ENCODE measurements around the gene JAKMIP1.
"Not testable (repeated sequence)": the region's sequence is repeated elsewhere in the genome, so short reads cannot be mapped to it uniquely, and the experiment has no call there.

JAKMIP1 gene

DNA sequence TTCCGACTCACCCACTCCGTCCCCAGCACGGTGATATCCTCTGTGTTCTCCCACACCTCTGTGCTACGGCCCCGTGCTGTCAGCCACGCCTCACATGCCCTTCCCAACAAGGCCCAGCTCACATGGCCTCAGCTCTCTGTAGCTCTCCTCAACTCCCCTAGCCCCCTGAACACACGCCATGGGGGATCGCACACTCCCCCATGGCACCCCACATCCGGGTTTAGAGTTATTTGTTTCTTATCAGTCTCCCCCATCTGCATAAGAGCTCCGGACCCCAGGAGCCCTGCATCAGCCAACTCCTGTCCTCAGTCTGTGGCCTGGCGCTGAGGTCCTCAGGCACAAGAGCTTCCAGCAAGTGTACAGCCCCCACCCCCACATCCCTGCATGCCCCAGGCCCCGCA lies 189.1 kb downstream of the JAKMIP1 start:
- in situ Hi-C loops (cut with HindIII; ENCODE audit: low pct_unique_long_range_greater_than_20kb, low sequenced_read_pairs), result no loop called here
- TF ChIP-seq JUND (IDR thresholded peaks at IDR 0.05; ENCODE audit: low read depth), result no peak
- no peak for DNase-seq (ENCODE audit: low read depth in 1 of 2, low spot score in 1 of 2)

GRCh38 chr4:6010789-6011188 lies 189.6 kb downstream of the JAKMIP1 start:
- no peak for TF ChIP-seq JUND (IDR thresholded peaks at IDR 0.05; ENCODE audit: low read depth)
- in situ Hi-C loops (cut with HindIII; ENCODE audit: low pct_unique_long_range_greater_than_20kb, low sequenced_read_pairs), result no loop called here
- no peak for DNase-seq (ENCODE audit: low read depth in 1 of 2, low spot score in 1 of 2)

- in situ Hi-C loops (cut with HindIII; ENCODE audit: low pct_unique_long_range_greater_than_20kb, low sequenced_read_pairs), result no loop called here
- DNase-seq (ENCODE audit: low read depth in 1 of 2, low spot score in 1 of 2), result no peak
- no peak for TF ChIP-seq JUND (IDR thresholded peaks at IDR 0.05; ENCODE audit: low read depth)
Observed at GRCh38 chr4:6009452-6009851, 190.9 kb downstream of the JAKMIP1 start.

- TF ChIP-seq JUND (IDR thresholded peaks at IDR 0.05; ENCODE audit: low read depth), result no peak
- in situ Hi-C loops (cut with HindIII; ENCODE audit: low pct_unique_long_range_greater_than_20kb, low sequenced_read_pairs), result no loop called here
- no peak for DNase-seq (ENCODE audit: low read depth in 1 of 2, low spot score in 1 of 2)
Observed at GRCh38 chr4:6008766-6009385, 191.5 kb downstream of the JAKMIP1 start.

DNA sequence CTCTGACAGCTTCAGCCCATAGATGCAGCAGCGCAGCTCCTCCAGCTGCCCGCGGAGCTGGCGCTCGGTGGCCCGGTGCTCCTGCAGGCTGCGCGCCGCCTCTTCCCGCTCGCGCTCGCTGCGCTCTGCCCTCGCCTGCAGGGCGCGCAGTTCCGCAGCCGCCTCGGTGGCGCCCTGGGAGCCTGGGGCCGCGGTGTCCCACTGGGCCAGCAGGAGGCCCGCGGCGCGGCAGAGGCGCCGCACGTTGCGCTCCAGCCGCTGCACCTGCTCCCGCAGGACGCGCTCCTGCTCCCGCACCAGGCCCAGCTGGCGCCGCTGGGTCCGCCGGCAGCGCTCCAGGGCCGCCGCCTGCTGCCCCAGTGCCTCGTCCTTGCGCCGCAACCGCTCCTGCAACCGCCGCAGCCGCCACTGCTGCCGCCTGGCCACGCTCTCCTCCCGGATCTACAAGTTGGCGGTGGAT lies 192.2 kb downstream of the JAKMIP1 start:
- peak; percentile 64 to 70 for DNase-seq (ENCODE audit: low read depth in 1 of 2, low spot score in 1 of 2)
- no peak for TF ChIP-seq JUND (IDR thresholded peaks at IDR 0.05; ENCODE audit: low read depth)
- in situ Hi-C loops (cut with HindIII; ENCODE audit: low pct_unique_long_range_greater_than_20kb, low sequenced_read_pairs), result no loop called here

DNA sequence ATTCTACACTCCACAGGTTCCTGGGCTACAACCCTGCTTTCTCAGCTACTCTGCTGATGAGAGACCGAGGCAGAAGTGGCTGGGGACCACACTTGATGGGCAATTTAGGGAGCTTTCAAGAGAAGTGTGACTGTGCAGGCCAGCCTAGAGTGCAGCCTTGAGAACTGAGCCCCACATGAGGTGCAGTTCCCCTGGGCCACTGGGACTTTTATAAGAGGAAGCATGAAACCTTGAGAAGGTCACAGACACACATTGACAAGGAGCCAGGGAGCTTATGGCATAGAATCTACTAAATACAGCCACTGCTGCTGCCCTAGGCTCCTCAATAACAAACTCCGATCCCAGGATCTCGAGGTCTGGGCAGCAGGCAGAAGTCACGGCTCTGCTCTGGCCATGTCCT lies 195.2 kb downstream of the JAKMIP1 start:
- TF ChIP-seq JUND (IDR thresholded peaks at IDR 0.05; ENCODE audit: low read depth), result no peak
- no peak for DNase-seq (ENCODE audit: low read depth in 1 of 2, low spot score in 1 of 2)
- in situ Hi-C loops (cut with HindIII; ENCODE audit: low pct_unique_long_range_greater_than_20kb, low sequenced_read_pairs), result no loop called here

GRCh38 chr4:6003485-6003884 lies 196.9 kb downstream of the JAKMIP1 start:
- DNase-seq (ENCODE audit: low read depth in 1 of 2, low spot score in 1 of 2); in situ Hi-C loops (cut with HindIII; ENCODE audit: low pct_unique_long_range_greater_than_20kb, low sequenced_read_pairs): not testable (repeated sequence)

DNA sequence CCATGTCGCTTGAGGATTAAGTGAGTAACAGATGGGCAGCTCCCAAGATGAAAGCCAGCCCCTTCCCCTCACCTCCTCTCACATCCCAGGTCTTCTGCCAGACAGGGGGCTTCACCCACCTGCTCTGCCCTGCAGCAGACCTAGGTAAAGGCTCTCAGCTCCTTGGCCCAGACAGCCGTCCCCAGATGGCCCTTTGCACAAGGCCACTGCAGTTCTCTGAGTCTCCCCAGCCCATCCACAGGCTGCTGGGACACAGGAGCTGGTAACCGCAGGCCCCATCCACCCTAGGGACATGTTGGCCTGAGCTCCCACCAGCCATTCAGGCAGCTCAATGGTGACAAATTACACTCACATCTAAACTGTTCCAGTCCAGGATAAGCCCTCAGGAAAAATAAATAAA lies 197.4 kb downstream of the JAKMIP1 start:
- TF ChIP-seq JUND (IDR thresholded peaks at IDR 0.05; ENCODE audit: low read depth), result no peak

GRCh38 chr4:6002492-6002833 lies 197.9 kb downstream of the JAKMIP1 start:
- DNase-seq (ENCODE audit: low read depth in 1 of 2, low spot score in 1 of 2), result no peak
- TF ChIP-seq JUND (IDR thresholded peaks at IDR 0.05; ENCODE audit: low read depth), result no peak
- in situ Hi-C loops (cut with HindIII; ENCODE audit: low pct_unique_long_range_greater_than_20kb, low sequenced_read_pairs), result no loop called here

More for the DNA sequence above, 197.4 kb downstream of the JAKMIP1 start:
- in situ Hi-C loops (cut with HindIII; ENCODE audit: low pct_unique_long_range_greater_than_20kb, low sequenced_read_pairs), result no loop called here
- no peak for DNase-seq (ENCODE audit: low read depth in 1 of 2, low spot score in 1 of 2)

DNA sequence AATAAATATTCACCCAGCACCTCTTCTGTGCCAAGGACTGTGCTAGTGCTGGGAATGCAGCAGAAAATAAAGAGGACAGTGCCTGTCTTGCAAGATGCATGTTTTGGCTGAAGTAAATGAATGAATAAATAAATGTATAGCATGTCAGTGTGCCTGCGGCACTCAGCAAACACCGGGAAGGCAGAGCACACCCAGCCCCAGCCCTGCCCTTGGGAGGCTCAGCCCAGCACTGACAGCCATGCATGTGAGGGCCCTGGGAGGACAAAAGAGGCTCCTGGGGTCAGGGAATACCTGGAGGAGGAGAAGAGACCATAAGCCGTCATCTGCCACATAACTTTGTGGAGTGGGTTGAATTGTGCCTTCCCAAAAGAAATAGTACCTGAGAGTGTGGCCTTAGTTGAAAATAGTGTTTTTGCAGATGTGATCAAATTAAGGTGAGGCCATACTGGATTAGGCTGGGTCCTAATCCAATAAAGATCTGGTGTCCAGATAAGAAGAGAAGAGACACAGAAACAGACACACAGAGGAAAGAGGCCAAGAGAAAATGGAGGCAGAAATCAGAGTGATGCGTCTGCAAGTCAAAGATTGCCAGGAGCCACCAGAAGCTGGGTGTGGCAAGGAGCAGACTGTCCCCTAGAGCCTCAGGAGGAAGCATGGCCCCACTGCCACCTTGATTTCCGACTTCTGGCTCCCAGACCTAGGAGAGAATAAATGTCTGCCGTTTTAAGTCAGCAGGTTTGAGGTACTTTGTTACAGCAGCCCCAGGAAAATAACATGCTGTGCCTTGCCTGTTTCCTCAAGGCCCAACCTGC lies 198.5 kb downstream of the JAKMIP1 start:
- in situ Hi-C loops (cut with HindIII; ENCODE audit: low pct_unique_long_range_greater_than_20kb, low sequenced_read_pairs), result no loop called here
- TF ChIP-seq JUND (IDR thresholded peaks at IDR 0.05; ENCODE audit: low read depth), result no peak
- no peak for DNase-seq (ENCODE audit: low read depth in 1 of 2, low spot score in 1 of 2)

DNA sequence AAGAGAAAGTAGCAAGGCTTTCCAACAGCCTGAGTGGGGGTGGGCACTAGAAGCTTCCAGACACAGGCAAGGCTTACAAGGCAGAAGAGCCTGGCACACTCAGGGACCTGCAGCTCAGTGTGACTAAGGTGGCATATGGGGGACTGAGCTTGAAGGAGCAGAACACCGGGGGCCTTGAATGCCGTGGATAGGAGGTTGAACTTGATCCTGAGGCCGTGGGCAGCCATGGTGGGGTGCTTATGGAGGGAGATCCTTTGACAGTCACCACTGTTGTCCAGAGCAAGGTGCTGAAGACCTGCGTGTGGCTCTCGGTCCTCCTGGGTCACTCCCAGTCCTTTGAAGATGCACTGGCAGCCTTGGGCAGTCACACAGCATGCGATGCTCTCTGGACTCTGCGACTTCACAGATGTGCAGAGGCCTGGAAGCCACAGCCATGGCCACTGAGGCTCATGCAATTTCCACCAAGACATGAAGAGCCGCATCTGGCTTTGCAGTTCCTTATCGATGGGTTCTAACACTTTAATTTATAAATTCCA lies 200.5 kb downstream of the JAKMIP1 start:
- no peak for DNase-seq (ENCODE audit: low read depth in 1 of 2, low spot score in 1 of 2)
- in situ Hi-C loops (cut with HindIII; ENCODE audit: low pct_unique_long_range_greater_than_20kb, low sequenced_read_pairs), result no loop called here
- TF ChIP-seq JUND (IDR thresholded peaks at IDR 0.05; ENCODE audit: low read depth), result no peak

DNA sequence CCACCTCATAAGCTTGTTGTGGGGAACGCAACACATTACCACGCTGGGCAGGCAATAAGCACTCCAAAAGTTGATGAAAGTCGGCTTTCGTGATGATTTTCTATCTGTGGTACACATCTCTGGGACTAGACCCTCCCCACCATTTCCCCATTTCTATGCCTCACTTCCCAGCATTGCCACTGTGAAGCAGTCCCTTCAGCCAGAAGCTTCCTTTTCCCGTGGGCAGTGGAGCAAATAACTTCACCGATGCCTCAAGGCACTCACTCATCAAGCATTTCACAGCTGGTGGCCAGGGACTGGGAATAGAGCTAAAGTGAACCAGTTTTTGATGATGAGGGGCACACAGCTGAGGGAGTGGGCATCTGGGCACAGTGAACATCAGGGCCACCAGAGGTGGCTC lies 201.0 kb downstream of the JAKMIP1 start:
- DNase-seq (ENCODE audit: low read depth in 1 of 2, low spot score in 1 of 2), result no peak
- TF ChIP-seq JUND (IDR thresholded peaks at IDR 0.05; ENCODE audit: low read depth), result no peak
- in situ Hi-C loops (cut with HindIII; ENCODE audit: low pct_unique_long_range_greater_than_20kb, low sequenced_read_pairs), result no loop called here

- no peak for TF ChIP-seq JUND (IDR thresholded peaks at IDR 0.05; ENCODE audit: low read depth)
- in situ Hi-C loops (cut with HindIII; ENCODE audit: low pct_unique_long_range_greater_than_20kb, low sequenced_read_pairs), result no loop called here
- DNase-seq (ENCODE audit: low read depth in 1 of 2, low spot score in 1 of 2), result peak; percentile 70 to 71
Observed at GRCh38 chr4:5998333-5998936, 201.9 kb downstream of the JAKMIP1 start.
